Measurements from ENCODE around the gene ARHGEF7. TPM values are rescaled to one million over a fixed set of nuclear protein-coding genes. Genes with fewer than 3 reads are reported as not detected.

The ARHGEF7 gene
- total RNA-seq, 1 donor = 52.2 TPM

DNA sequence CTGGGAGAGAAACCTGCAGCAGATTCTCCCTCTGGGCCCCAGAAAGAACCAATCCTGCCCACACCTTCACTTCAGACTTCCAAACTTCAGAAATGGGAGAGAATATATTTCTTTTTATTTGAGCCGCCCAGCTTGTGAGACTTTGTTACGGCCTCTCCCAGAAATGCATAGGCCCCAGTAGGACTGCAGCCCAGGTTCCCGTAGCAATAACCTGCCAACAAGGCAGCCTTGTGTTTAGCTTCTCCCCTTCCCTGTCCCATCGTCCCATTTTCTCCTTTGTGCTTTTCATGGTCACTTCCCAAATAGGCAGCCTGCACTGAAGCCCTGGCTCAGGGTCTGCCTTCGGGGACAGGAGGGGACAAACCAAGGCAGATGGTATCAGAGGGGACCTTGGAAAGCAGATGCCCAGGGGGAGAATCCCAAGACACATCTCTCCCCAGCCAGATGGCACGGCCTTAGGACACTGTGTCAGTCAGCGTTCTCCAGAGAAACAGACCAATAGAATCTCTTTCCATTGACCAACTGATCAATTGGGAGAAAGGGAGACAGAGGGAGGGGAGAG is 3.7 kb upstream of the ARHGEF7 start:
- no peak for TF ChIP-seq CTCF (IDR thresholded peaks at IDR 0.05; ENCODE audit: insufficient read depth, low read depth, low read length)
- DNase-seq (ENCODE audit: low read depth) = no peak
- H3K4me3 ChIP-seq (ENCODE audit: low read depth, low read length) = no peak overlapping the region

GRCh38 chr13:111112196-111112595 is 2.9 kb upstream of the ARHGEF7 start:
- TF ChIP-seq CTCF (IDR thresholded peaks at IDR 0.05; ENCODE audit: insufficient read depth, low read depth, low read length) = no peak
- DNase-seq (ENCODE audit: low read depth) = no peak
- H3K4me3 ChIP-seq (ENCODE audit: low read depth, low read length) = no peak overlapping the region

GRCh38 chr13:111114362-111115060 is 599 bp upstream of the ARHGEF7 start:
- no peak for TF ChIP-seq CTCF (IDR thresholded peaks at IDR 0.05; ENCODE audit: insufficient read depth, low read depth, low read length)
- peak overlapping the region; percentile 66 for H3K4me3 ChIP-seq (ENCODE audit: low read depth, low read length)
- DNase-seq (ENCODE audit: low read depth) = peak; percentile 72

DNA sequence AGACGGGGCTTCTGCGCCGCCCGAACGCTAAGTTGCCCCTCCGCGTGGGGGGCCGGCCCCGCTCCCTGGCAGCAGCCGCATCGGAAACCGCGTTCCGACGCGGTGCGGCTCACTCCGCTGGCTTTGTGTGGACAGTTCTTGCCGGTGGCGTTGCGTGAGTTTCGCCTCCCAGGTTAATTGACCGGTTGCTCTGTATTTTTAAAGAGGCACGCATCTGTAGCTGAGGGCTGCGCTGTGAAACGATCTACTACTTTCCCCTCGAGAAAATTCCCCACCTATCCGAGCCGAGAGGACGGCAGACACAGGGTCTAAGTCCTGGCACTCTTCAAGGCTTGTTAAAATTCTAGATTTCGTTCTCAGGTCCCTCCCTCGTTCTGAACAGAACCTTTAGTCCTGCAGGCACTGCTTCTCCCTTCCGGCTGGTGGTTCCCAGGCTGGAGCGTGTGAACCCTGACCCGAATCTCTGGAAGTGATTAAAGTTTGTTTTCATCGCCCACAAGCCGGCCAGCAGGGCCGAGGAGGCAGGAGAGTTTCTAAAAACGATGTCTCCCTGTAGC is 933 bp downstream of the ARHGEF7 start:
- DNase-seq (ENCODE audit: low read depth) = peak; percentile 93
- no peak for TF ChIP-seq CTCF (IDR thresholded peaks at IDR 0.05; ENCODE audit: insufficient read depth, low read depth, low read length)
- H3K4me3 ChIP-seq (ENCODE audit: low read depth, low read length) = peak overlapping the region; percentile 57

DNA sequence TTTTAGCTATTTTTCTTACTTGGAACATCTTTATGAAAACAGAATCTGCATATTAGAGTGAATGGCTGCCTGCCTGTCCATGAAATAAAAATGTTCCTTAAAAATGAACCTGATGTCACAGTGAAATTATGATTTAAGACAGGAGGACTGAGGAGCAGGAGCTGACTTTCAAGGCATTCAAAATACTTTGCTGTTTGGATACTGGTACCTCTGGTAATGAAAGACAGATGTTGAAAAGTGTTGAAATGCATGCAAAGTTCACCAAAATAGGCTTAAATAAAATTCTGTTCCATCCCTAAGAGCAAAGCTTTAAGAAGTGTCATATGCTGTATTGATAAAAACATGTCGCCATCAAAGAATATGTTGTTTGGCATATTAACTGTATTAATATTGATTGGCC is 1.7 kb downstream of the ARHGEF7 start:
- peak; percentile 77 for DNase-seq (ENCODE audit: low read depth)
- TF ChIP-seq CTCF (IDR thresholded peaks at IDR 0.05; ENCODE audit: insufficient read depth, low read depth, low read length) = no peak
- H3K4me3 ChIP-seq (ENCODE audit: low read depth, low read length) = no peak overlapping the region

DNA sequence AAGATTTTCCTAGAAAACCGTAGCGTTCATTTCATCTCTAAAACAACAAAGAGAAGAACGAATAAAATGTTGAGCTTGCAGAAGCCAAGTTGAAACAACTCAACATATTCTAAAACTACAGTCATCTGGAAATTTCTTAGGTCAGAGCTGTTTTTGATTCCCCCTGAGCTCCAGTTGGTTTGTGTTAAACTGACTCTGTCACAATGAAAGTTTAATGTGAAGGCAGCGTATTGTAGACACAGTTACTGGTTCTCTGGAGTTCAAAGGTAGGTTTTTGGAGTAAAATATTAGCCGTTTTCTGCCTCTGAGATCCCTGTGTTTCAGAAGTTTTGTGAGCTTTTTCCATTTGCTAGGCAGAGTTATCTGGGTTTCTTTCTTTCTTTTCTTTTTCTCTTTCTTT is 2.2 kb downstream of the ARHGEF7 start:
- no peak for TF ChIP-seq CTCF (IDR thresholded peaks at IDR 0.05; ENCODE audit: insufficient read depth, low read depth, low read length)
- DNase-seq (ENCODE audit: low read depth) = peak; percentile 61

More for the DNA sequence above, 2.2 kb downstream of the ARHGEF7 start:
- no peak overlapping the region for H3K4me3 ChIP-seq (ENCODE audit: low read depth, low read length)
